ENCODE data around the gene ARID1B. TPM values are rescaled to one million over a fixed set of nuclear protein-coding genes. Genes with fewer than 3 reads are reported as not detected.

Gene ARID1B
- total RNA-seq, 1 experiment from 2014 or later, result 24.2 TPM

DNA sequence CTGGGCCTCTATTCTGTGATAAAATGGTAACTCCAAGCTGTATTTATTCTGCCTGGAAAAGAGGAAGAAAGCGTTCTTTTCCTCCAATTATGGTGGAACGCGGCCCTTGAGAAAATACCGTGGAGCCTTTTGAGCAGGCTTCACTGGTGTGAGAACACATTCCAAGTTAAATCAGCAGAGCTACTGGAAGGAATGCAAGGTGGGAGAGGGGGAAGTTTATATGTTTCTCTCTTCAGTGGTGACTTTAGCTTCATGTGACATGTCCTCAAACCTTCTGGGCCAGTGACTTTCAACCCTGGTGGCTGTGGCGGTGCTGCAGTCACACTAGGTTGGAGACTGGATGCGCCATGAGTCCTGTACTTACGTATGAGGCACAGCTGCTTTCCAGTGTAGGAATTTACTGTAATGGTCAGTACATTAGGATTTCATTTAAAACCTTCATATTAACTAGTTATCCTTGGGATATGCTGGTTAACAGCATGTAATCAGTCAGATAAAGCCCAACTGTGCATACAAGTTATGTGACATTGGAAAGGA lies 221.7 kb downstream of the ARID1B start:
- TF ChIP-seq EZH2 (IDR thresholded peaks at IDR 0.05; ENCODE audit: low read length, unreplicated experiment) (no peak), EZH2phosphoT487 (IDR thresholded peaks at IDR 0.05; ENCODE audit: borderline replicate concordance, low read length) (no peak)
- TF ChIP-seq, protein P1, sequence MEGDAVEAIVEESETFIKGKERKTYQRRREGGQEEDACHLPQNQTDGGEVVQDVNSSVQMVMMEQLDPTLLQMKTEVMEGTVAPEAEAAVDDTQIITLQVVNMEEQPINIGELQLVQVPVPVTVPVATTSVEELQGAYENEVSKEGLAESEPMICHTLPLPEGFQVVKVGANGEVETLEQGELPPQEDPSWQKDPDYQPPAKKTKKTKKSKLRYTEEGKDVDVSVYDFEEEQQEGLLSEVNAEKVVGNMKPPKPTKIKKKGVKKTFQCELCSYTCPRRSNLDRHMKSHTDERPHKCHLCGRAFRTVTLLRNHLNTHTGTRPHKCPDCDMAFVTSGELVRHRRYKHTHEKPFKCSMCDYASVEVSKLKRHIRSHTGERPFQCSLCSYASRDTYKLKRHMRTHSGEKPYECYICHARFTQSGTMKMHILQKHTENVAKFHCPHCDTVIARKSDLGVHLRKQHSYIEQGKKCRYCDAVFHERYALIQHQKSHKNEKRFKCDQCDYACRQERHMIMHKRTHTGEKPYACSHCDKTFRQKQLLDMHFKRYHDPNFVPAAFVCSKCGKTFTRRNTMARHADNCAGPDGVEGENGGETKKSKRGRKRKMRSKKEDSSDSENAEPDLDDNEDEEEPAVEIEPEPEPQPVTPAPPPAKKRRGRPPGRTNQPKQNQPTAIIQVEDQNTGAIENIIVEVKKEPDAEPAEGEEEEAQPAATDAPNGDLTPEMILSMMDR (conservative IDR thresholded peaks at IDR 0.05; ENCODE audit: low read depth, low read length), result no peak
- no peak overlapping the region for H3K4me3 ChIP-seq (ENCODE audit: low read length)
- DNase-seq, result no peak
- no peak for ATAC-seq
- no peak overlapping the region for H3K9ac ChIP-seq (ENCODE audit: low read length)
- H3K9me2 ChIP-seq (replicated peaks; ENCODE audit: low read length), result no peaks in the 10 kb centered on the region
- no peak overlapping the region for H3K4me2 ChIP-seq (ENCODE audit: low read length)
- H3K36me3 ChIP-seq (ENCODE audit: low read depth, low read length), result no peaks in the 10 kb centered on the region
- no TSS peak for BruUV-seq (replicated peaks)
- H3F3A ChIP-seq (ENCODE audit: low read length, unreplicated experiment), result no peaks in the 10 kb centered on the region
- H3K27me3 ChIP-seq (ENCODE audit: low read length), result no peaks in the 10 kb centered on the region
- intact Hi-C loops (cut with micrococcal nuclease), result no loop called here
- H4K20me1 ChIP-seq (ENCODE audit: low read length), result no peaks in the 10 kb centered on the region
- peaks cover 16% of the 10 kb centered on the region for H3K4me1 ChIP-seq (ENCODE audit: insufficient read depth, low read length)
- no peaks in the 10 kb centered on the region for H3K9me3 ChIP-seq (ENCODE audit: low read length)
- CTCF ChIA-PET, result no interaction called here
- H3K27ac ChIP-seq (ENCODE audit: low read length), result no peak overlapping the region
- POLR2A ChIA-PET (ENCODE audit: unreplicated experiment), result no interaction called here
- peaks cover 44% of the 10 kb centered on the region for H3K79me2 ChIP-seq (ENCODE audit: low read length)
- H2AFZ ChIP-seq (ENCODE audit: low read length), result no peak overlapping the region

DNA sequence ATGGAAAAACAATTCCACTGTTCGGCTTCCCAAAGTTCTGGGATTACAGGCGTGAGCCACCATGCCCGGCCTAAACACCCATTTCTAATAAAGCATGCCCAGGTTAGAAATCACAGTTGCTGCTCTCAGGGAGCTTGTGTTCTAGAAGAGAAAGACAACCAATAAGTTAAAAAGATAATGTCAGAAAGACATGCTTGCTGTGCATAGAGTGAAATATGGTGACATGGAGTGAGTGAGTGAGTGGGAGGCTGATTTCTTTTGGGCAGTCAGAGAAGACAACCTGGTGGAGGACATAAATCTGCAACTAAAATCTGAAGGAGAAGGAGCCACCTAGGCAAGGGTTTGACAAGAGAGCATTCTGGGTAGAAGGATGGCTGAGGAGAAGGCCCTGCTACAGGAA lies 222.6 kb downstream of the ARID1B start:
- ATAC-seq (no peak), DNase-seq (no peak)
- no TSS peak for BruUV-seq (replicated peaks)
- Histone ChIP-seq H3K79me2 (ENCODE audit: low read length) (peaks cover 36% of the 10 kb centered on the region), H2AFZ (ENCODE audit: low read length) (no peak overlapping the region), H3K27me3 (ENCODE audit: low read length) (no peaks in the 10 kb centered on the region), H4K20me1 (ENCODE audit: low read length) (no peaks in the 10 kb centered on the region), H3K9me3 (ENCODE audit: low read length) (no peaks in the 10 kb centered on the region), H3F3A (ENCODE audit: low read length, unreplicated experiment) (no peaks in the 10 kb centered on the region), H3K4me1 (ENCODE audit: insufficient read depth, low read length) (peaks cover 7% of the 10 kb centered on the region), H3K36me3 (ENCODE audit: low read depth, low read length) (no peaks in the 10 kb centered on the region), H3K9ac (ENCODE audit: low read length) (no peak overlapping the region), H3K9me2 (replicated peaks; ENCODE audit: low read length) (no peaks in the 10 kb centered on the region), H3K27ac (ENCODE audit: low read length) (no peak overlapping the region), H3K4me3 (ENCODE audit: low read length) (no peak overlapping the region), H3K4me2 (ENCODE audit: low read length) (no peak overlapping the region)
- POLR2A ChIA-PET (ENCODE audit: unreplicated experiment), result no interaction called here
- intact Hi-C loops (cut with micrococcal nuclease), result no loop called here
- no peak for TF ChIP-seq EZH2phosphoT487 (IDR thresholded peaks at IDR 0.05; ENCODE audit: borderline replicate concordance, low read length)
- CTCF ChIA-PET, result no interaction called here

DNA sequence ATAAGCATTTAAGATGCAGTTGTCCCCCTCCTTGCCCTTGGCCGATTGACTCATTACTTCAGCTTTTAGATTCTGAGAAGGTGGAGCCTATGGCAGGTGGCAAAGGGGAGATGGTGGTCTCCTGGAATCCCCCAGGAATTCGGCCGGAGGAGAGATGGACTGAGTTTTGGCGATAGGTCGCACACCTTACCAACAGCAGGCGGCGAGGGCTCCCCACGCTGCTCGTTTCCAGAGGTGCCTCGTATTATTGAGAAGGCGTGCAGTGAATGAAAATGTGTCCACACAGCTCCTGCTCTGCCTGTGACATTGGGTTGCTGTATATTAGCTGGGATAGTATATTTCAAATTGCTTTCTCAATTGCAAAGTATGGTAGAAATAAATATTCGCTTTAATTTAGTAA lies 224.5 kb downstream of the ARID1B start:
- no peak for TF ChIP-seq EZH2 (IDR thresholded peaks at IDR 0.05; ENCODE audit: low read length, unreplicated experiment)
- TF ChIP-seq, protein P1 (conservative IDR thresholded peaks at IDR 0.05; ENCODE audit: low read depth, low read length), result no peak
- TF ChIP-seq EZH2phosphoT487 (IDR thresholded peaks at IDR 0.05; ENCODE audit: borderline replicate concordance, low read length), result no peak
- Histone ChIP-seq H3K36me3 (ENCODE audit: low read depth, low read length) (no peaks in the 10 kb centered on the region), H3K27me3 (ENCODE audit: low read length) (no peaks in the 10 kb centered on the region), H3K4me3 (ENCODE audit: low read length) (no peak overlapping the region), H4K20me1 (ENCODE audit: low read length) (no peaks in the 10 kb centered on the region), H3K9me2 (replicated peaks; ENCODE audit: low read length) (no peaks in the 10 kb centered on the region), H3K9me3 (ENCODE audit: low read length) (no peaks in the 10 kb centered on the region), H3K9ac (ENCODE audit: low read length) (no peak overlapping the region), H3K4me2 (ENCODE audit: low read length) (no peak overlapping the region), H2AFZ (ENCODE audit: low read length) (no peak overlapping the region), H3K4me1 (ENCODE audit: insufficient read depth, low read length) (no peaks in the 10 kb centered on the region), H3K79me2 (ENCODE audit: low read length) (peaks cover 16% of the 10 kb centered on the region; the same call in 1 of the 2 replicates), H3F3A (ENCODE audit: low read length, unreplicated experiment) (no peaks in the 10 kb centered on the region), H3K27ac (ENCODE audit: low read length) (no peak overlapping the region)
- BruUV-seq (replicated peaks), result no TSS peak
- DNase-seq (no peak), ATAC-seq (no peak)
- ChIA-PET POLR2A (ENCODE audit: unreplicated experiment) (no interaction called here), CTCF (no interaction called here)
- intact Hi-C loops (cut with micrococcal nuclease), result no loop called here
